GM21576 (cell line): ENCODE measurements around the gene PDE4A.
"Not testable (repeated sequence)": the region's sequence is repeated elsewhere in the genome, so short reads cannot be mapped to it uniquely, and the experiment has no call there.

ENCODE experiments used
- ATAC-seq: cut with Tn5 transposase; IDR thresholded peaks from one replicate; pipeline ENCODE4 v1.9.1; 2021; ENCODE audit warnings: mild to moderate bottlenecking, moderate library complexity; ENCODE audit not compliant: unreplicated experiment

PDE4A gene

GRCh38 chr19:10420444-10421239 is at the start of gene PDE4A:
Gene PDE4A, plus strand, starts transcription at chr19:10420538. Its CDS starts 227 bp downstream, at chr19:10420765.
- ATAC-seq, result no peak

DNA sequence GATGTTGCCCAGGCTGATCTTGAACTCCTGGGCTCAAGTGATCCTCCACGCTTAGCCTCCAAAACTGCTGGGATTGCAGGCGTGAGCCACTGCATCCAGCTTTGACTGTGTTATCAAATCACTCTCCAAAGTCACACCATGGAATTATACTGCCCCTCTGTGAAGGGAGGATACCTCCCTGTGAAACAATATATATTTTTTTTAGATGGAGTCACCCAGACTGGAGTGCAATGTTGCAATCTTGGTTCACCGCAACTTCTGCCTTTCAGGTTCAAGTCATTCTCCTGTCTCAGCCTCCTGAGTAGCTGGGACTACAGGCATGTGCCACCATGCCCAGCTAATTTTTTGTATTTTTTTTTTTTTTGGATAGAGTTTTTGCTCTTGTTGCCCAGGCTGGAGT is 47.6 kb upstream of the PDE4A start:
- ATAC-seq, result no peak

DNA sequence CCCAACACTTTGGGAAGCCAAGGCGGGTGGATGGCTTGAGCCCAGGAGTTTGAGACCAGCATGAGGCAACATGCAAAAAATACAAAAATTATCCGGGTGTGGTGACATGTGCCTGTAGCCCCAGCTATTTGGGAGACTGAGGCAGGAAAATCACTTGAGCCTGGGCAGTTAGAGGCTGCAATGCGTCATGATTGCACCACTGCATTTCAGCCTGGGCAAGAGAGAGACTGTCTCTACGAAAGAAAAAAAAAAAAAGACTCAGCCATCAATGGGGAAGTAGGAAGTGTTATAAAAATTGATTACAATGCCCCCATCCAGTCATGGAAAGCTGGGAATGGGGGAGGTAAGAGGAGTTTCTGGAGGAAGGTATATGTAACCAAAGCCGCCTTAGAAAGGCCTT is 45.4 kb upstream of the PDE4A start:
- no peak for ATAC-seq

GRCh38 chr19:10377140-10377640 is 43.1 kb upstream of the PDE4A start:
- ATAC-seq, result not testable (repeated sequence)

DNA sequence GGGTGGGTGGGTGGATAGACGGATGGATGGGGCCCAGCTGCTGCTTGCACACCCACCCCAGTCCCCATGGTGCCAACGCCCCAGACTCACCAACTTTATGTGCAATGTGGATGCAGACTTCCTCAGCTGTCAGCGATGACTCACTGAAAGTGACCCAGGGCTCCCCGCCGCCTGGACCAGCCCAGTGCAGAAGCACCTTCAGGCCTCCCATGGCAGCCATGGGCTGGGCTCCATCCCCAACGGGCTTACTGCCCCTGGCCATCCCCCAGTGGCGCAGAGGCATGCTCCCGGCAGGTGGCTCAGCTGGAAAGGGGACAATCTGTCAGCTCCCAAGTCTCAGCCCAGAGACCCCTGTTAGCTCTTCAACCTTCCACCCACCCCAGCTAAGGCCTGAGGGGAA is 42.2 kb upstream of the PDE4A start:
- ATAC-seq, result no peak

DNA sequence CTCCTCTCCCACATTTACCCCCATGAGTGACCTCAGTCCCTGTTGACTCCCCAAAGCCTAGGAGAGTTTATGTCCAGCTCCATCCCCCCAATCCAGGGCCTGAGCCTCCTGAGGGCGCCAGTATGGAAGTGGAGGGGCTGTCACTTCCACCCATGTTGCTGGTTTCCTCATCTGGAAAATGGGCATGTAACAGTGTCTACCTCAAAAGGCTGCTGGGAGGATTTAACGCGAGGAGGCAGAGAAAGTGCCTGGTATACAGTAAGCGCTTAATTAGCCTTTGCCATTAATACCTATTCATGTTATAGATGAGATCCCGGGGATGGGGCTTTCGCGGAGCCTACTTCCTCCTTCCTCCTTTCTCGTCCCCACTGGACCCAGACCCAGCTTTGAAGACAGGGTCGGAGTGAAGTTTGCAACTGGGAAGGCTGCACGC is 40.4 kb upstream of the PDE4A start:
- ATAC-seq, result no peak

- ATAC-seq, result peak; percentile 88
Measured at GRCh38 chr19:10380313-10381102, 39.8 kb upstream of the PDE4A start, which contains the start of gene TYK2. Gene TYK2, minus strand, starts transcription at chr19:10380572. Its CDS starts 2,166 bp downstream, at chr19:10378406.

DNA sequence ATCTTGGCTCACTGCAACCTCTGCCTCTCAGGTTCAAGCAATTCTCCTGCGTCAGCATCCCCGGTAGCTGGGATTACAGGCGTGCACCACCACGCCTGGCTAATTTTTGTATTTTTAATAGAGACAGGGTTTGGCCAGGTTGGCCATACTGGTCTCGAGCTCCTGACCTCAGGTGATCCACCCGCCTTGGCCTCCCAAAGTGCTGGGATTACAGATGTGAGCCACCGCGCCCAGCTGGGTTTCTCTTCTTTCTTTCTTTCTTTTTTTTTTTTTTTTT is 37.2 kb upstream of the PDE4A start:
- not testable (repeated sequence) for ATAC-seq

DNA sequence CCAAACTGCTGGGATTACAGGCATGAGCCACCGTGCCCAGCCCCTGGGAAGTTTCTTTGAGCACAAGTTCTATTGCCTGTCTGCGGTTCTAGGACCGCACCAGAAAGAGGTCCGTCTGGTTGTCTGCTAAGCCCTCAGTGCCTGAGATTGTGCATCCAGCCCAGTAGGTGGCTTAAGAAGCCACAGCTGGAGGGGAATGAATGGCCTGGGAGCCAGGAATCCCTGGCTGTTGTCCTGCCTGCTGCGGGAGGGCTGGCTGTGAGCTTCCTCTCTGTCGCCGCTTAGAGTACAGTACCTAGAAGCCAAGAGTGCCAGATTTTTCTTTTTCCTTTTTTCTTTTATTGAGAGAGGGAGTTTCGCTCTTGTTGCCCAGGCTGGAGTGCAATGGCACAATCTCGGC is 35.8 kb upstream of the PDE4A start:
- no peak for ATAC-seq

DNA sequence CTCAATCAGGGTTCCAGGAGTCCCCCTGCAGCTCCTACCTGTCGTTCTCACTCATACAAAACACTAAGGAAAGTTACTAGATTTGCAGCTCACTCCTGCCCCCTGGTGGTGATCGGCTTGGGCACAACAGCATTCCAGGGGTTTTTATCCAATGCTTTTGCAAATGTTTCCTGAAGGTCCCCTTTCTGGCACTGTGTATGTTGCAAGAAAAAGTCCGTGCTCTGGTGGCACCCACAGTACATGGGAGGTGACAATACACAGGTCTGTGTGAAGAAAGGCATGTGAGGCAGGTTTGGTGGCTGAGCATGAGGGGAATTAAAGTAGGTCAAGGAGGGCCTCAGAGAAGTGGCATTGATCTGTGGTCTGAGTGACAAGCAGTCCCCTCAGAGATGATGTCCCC is 31.4 kb upstream of the PDE4A start:
- ATAC-seq, result no peak

DNA sequence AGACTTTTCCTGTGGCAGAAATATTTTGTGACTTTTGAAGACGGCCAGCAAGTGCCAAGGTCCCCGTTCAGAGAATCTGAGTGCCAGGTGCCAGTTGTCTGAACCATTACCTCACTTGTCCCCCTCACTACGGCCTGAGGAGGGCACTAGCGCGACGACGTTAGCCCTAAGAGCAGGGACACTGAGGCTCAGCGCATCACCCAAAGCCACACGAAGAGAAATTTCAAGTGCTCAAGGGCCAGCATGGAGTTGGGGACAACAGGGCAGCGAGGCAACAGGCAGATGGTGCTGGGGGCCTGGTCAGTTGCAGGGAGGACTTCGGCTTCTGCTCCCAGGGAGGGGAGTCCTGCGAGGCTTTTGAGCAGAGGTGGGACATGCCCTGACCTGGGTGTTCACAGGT is 30.5 kb upstream of the PDE4A start:
- no peak for ATAC-seq

DNA sequence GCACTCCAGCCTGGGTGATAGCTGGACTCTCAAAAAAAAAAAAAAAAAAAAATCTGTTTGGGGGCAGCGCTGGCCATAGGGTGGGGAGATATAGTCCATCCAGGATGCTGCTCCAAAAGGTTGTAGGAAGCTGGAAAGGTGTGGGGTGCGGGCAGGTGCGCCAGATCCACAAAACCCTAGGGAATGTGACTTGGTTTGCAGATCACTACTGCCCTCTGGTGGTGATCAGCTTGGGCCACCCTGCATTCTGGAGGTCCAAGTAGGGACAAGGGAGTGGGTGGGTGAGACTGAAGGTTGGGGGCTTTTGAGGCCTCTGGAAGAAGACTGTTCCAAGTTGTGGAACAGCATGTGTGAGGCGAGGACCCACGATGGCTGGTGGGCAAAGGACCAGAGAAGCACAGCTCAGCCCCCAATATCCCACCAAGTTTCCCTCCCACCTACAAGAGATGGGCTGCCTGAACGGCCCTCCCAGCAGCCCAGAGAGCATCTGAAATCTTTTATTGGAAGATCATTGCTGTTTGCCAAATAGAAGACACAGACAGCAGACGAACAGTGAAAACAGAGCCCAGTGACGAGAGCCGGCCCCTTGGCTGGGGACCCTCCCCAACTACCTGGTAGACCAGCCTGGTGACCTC is 29.6 kb upstream of the PDE4A start:
- ATAC-seq, result no peak

- no peak for ATAC-seq
Measured at GRCh38 chr19:10392120-10392519, 28.2 kb upstream of the PDE4A start.

DNA sequence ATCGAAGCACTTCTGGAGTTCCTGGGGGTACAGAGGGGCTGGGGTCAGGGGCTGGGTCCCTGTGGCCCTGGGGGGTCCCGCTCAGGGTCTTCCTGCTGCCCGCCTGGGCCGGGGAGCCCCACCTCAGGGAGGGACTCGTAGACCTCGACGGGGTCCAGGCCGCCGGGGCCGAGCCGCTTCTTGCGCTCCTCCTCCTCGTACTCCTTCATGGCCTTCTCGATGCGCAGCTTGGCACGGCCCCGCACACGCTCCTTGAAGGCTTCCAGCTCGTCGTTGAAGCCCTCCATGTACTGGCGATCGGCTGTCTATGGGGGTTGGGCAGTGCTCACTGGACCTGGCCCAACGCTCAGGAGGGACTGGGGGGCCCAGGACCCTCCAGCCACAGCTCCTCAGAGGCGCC is 27.2 kb upstream of the PDE4A start:
- ATAC-seq, result no peak

- no peak for ATAC-seq
Measured at GRCh38 chr19:10395003-10395402, 25.3 kb upstream of the PDE4A start.

GRCh38 chr19:10395436-10395835 is 24.9 kb upstream of the PDE4A start:
- ATAC-seq, result no peak

DNA sequence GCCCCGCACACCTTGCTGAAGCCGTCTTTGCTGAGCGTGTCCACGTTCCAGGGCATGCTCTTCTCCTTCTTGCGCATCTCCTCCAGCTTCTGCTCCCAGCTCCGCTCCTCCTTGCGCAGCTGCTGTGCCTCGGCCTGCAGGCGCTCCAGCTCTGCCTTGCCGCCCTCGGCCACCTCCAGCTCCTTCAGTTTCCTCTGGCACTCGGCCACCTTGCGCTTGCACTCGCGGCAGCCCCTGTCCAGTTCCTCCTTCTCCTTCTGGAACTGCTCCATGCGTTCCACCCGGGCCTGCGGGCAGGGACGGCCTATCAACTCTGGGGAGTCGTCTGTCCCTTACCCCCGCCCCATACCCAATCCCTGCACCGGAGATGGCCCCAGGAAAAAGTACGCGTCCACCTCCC is 24.4 kb upstream of the PDE4A start:
- ATAC-seq, result no peak

- ATAC-seq, result no peak
Measured at GRCh38 chr19:10398819-10399218, 21.5 kb upstream of the PDE4A start.

- not testable (repeated sequence) for ATAC-seq
Measured at GRCh38 chr19:10399340-10399739, 21.0 kb upstream of the PDE4A start.

DNA sequence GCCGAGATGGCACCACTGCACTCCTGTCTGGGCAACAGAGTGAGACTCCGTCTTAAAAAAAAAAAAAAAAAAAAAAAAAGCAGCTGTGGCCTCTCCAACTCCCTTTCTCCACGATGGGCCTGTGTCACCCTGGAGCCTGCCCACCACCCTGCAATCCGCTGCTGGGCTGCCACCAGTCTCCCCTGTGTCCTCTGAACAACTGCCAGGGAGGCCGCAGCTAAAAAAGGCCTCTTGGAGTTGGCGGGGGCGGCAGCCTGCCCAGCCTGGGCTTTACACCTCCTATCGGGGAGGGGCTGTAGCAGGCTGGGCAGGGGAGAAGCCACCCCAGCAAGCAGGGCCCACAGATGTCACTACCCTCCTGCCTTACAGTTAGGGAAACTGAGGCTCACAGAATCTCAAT is 20.5 kb upstream of the PDE4A start:
- ATAC-seq, result no peak

- no peak for ATAC-seq
Measured at GRCh38 chr19:10402441-10403038, 17.8 kb upstream of the PDE4A start.
